ENCODE data around the gene NPEPL1.

Gene NPEPL1

GRCh38 chr20:58712806-58713731 is 20.5 kb downstream of the NPEPL1 start:
- POLR2A ChIA-PET, result interaction anchor here (1.0 kb wide), 1 partner anchor 16 kb away, joined by 3 read pairs; no protein-coding TSS in a partner anchor
- no peak for DNase-seq (ENCODE audit: low read depth, low spot score)
- CTCF ChIA-PET, result interaction anchor here (1.1 to 2.0 kb wide), 2 partner anchors 9 to 13 kb away, joined by 3 to 5 read pairs; no protein-coding TSS in a partner anchor
- no peak for TF ChIP-seq CTCF (IDR thresholded peaks at IDR 0.05; ENCODE audit: insufficient read depth, low read length, missing control alignments)
- no peak overlapping the region for H3K4me3 ChIP-seq (ENCODE audit: low read depth, low read length)

- POLR2A ChIA-PET, result interaction anchor here (1.3 kb wide), 1 partner anchor 17 kb away, joined by 3 read pairs; no protein-coding TSS in a partner anchor
- H3K4me3 ChIP-seq (ENCODE audit: low read depth, low read length), result no peak overlapping the region
- CTCF ChIA-PET, result no interaction called here
- TF ChIP-seq CTCF (IDR thresholded peaks at IDR 0.05; ENCODE audit: insufficient read depth, low read length, missing control alignments), result no peak
- no peak for DNase-seq (ENCODE audit: low read depth, low spot score)
These were observed 21.3 kb downstream of the NPEPL1 start for GRCh38 chr20:58713801-58714339.

- no peak for TF ChIP-seq CTCF (IDR thresholded peaks at IDR 0.05; ENCODE audit: insufficient read depth, low read length, missing control alignments)
- DNase-seq (ENCODE audit: low read depth, low spot score), result no peak
- ChIA-PET CTCF (no interaction called here), POLR2A (interaction anchor here (1.3 kb wide), 1 partner anchor 18 kb away, joined by 3 read pairs; no protein-coding TSS in a partner anchor)
- no peak overlapping the region for H3K4me3 ChIP-seq (ENCODE audit: low read depth, low read length)
These were observed 21.8 kb downstream of the NPEPL1 start for GRCh38 chr20:58714340-58714922.

- H3K4me3 ChIP-seq (ENCODE audit: low read depth, low read length), result no peak overlapping the region
- CTCF ChIA-PET, result no interaction called here
- no peak for DNase-seq (ENCODE audit: low read depth, low spot score)
- no peak for TF ChIP-seq CTCF (IDR thresholded peaks at IDR 0.05; ENCODE audit: insufficient read depth, low read length, missing control alignments)
- POLR2A ChIA-PET, result interaction anchor here (1.3 kb wide), 1 partner anchor 18 kb away, joined by 3 read pairs; no protein-coding TSS in a partner anchor
These were observed 22.3 kb downstream of the NPEPL1 start for GRCh38 chr20:58714923-58715351.

GRCh38 chr20:58715391-58715800 is 22.8 kb downstream of the NPEPL1 start:
- DNase-seq (ENCODE audit: low read depth, low spot score), result no peak
- CTCF ChIA-PET, result no interaction called here
- POLR2A ChIA-PET, result interaction anchor here (1.3 kb wide), 1 partner anchor 19 kb away, joined by 3 read pairs; no protein-coding TSS in a partner anchor

More at GRCh38 chr20:58715391-58715800, 22.8 kb downstream of the NPEPL1 start:
- H3K4me3 ChIP-seq (ENCODE audit: low read depth, low read length), result no peak overlapping the region
- no peak for TF ChIP-seq CTCF (IDR thresholded peaks at IDR 0.05; ENCODE audit: insufficient read depth, low read length, missing control alignments)
